ENCODE data around the gene DHX35. TPM values are rescaled to one million over a fixed set of nuclear protein-coding genes. Genes with fewer than 3 reads are reported as not detected.

The DHX35 gene
- polyA plus RNA-seq, 3 donors = 1.6 to 11.2 (median 2.7) TPM

DNA sequence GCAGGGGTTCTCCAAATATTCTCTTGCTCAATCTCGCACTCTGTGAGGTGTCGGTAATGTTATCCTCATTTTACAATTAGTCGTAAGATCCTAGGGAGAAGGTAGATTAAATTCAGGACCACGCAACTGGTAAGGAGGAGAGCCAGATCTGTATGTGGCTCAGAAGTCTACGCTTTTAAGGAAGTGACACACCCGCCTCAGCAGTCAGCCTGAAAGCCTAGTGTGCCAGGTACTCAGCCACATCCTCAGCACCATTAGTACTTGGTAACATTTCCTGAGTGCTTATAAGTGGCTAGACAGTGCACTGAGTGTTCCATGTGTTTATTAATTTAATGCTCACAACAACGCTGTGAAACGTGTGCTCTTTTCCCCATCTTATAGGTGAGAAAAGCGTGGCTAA, 63.7 kb downstream of the DHX35 start:
- Histone ChIP-seq H3K4me3 (replicated peaks in 1 of 3; ENCODE audit: low read depth in 2 of 3, low read length in 3 of 3) (no peak overlapping the region), H3K36me3 (replicated peaks in 1 of 2; ENCODE audit: control insufficient read depth in 1 of 2, insufficient read depth in 2 of 2, low read length in 2 of 2) (peaks cover 78 to 93% of the 10 kb centered on the region in 2 donors), H3K79me2 (ENCODE audit: insufficient read depth, low read length) (no peaks in the 10 kb centered on the region), H3K27me3 (ENCODE audit: control insufficient read depth in 2 of 2, insufficient read depth in 2 of 2, low read length in 2 of 2) (no peaks in the 10 kb centered on the region), H4K20me1 (ENCODE audit: insufficient read depth, low read length) (no peaks in the 10 kb centered on the region), H3K4me1 (ENCODE audit: control insufficient read depth in 1 of 2, insufficient read depth in 2 of 2, low read length in 2 of 2) (no peaks in the 10 kb centered on the region), H3K27ac (ENCODE audit: low read depth in 1 of 2, low read length in 2 of 2) (no peak overlapping the region), H3K9me3 (replicated peaks in 1 of 2; ENCODE audit: control insufficient read depth in 1 of 2, insufficient read depth in 1 of 2, low read length in 2 of 2) (no peaks in the 10 kb centered on the region), H3K4me2 (replicated peaks; ENCODE audit: extremely low read depth, low read length, poor library complexity, severe bottlenecking) (no peak overlapping the region), H3K9ac (ENCODE audit: insufficient read depth, low read length, poor library complexity, severe bottlenecking) (no peak overlapping the region), H2AFZ (ENCODE audit: insufficient read depth, low read depth, low read length, poor library complexity, severe bottlenecking) (no peak overlapping the region)
- Mint-ChIP-seq H3K36me3 (peaks cover 82 to 84% of the 10 kb centered on the region in 2 donors), H3K9me3 (peaks cover 0 to 1% (median 0%) of the 10 kb centered on the region in 7 donors), H3K4me1 (no peaks in the 10 kb centered on the region), H3K27ac (no peak overlapping the region), H3K4me3 (no peak overlapping the region), H3K27me3 (ENCODE audit: low read depth in 3 of 3) (no peaks in the 10 kb centered on the region)
- no peak for DNase-seq
- intact Hi-C loops (cut with micrococcal nuclease) = no loop called here
- no peak for TF ChIP-seq CTCF (IDR thresholded peaks at IDR 0.05)
- WGBS (ENCODE audit: insufficient coverage) = 87% methylated on average over 5 of the region's 9 CpGs

DNA sequence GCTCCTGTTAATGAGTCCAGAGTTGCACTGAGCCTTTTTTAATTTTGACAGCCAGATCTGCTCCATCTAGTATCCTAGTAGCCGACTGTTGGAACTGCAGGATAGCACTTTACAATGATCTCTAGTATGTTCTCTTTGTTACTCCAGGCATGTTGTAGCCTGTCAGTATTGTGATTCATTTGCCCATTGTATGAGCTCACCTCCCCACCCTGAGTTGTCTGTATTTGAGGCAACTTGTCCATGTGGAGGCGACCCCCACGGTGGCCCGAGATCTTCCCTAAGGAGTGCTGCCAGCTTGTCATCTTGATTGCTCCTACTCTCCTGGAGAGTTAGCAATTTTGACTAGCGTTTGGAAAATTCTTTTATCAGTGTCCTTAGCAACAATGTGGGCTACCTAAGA, 67.2 kb downstream of the DHX35 start:
- H3K36me3 ChIP-seq (replicated peaks in 1 of 2; ENCODE audit: control insufficient read depth in 1 of 2, insufficient read depth in 2 of 2, low read length in 2 of 2) = peaks cover 73 to 92% of the 10 kb centered on the region in 2 donors
- Mint-ChIP-seq H3K4me3 (no peak overlapping the region), H3K27ac (peak overlapping the region in 1 of 7 donors; percentile 9), H3K36me3 (peaks cover 82 to 86% of the 10 kb centered on the region in 2 donors), H3K27me3 (ENCODE audit: low read depth in 3 of 3) (no peaks in the 10 kb centered on the region), H3K9me3 (peaks cover 0 to 1% (median 0%) of the 10 kb centered on the region in 7 donors), H3K4me1 (no peaks in the 10 kb centered on the region)
- no peaks in the 10 kb centered on the region for H3K27me3 ChIP-seq (ENCODE audit: control insufficient read depth in 2 of 2, insufficient read depth in 2 of 2, low read length in 2 of 2)
- DNase-seq = no peak
- H3K4me3 ChIP-seq (replicated peaks in 1 of 3; ENCODE audit: low read depth in 2 of 3, low read length in 3 of 3) = no peak overlapping the region
- no peaks in the 10 kb centered on the region for H3K79me2 ChIP-seq (ENCODE audit: insufficient read depth, low read length)
- H4K20me1 ChIP-seq (ENCODE audit: insufficient read depth, low read length) = no peaks in the 10 kb centered on the region
- TF ChIP-seq CTCF (IDR thresholded peaks at IDR 0.05) = no peak
- H3K9ac ChIP-seq (ENCODE audit: insufficient read depth, low read length, poor library complexity, severe bottlenecking) = no peak overlapping the region
- no peak overlapping the region for H3K27ac ChIP-seq (ENCODE audit: low read depth in 1 of 2, low read length in 2 of 2)
- intact Hi-C loops (cut with micrococcal nuclease) = no loop called here
- H2AFZ ChIP-seq (ENCODE audit: insufficient read depth, low read depth, low read length, poor library complexity, severe bottlenecking) = no peak overlapping the region
- no peak overlapping the region for H3K4me2 ChIP-seq (replicated peaks; ENCODE audit: extremely low read depth, low read length, poor library complexity, severe bottlenecking)
- H3K4me1 ChIP-seq (ENCODE audit: control insufficient read depth in 1 of 2, insufficient read depth in 2 of 2, low read length in 2 of 2) = no peaks in the 10 kb centered on the region
- WGBS (ENCODE audit: insufficient coverage) = 100% methylated on average over 4 of the region's 5 CpGs
- H3K9me3 ChIP-seq (replicated peaks in 1 of 2; ENCODE audit: control insufficient read depth in 1 of 2, insufficient read depth in 1 of 2, low read length in 2 of 2) = no peaks in the 10 kb centered on the region

Data from CD14-positive monocyte (primary cell).